MM.1S (cell line): ENCODE data around the gene C11orf86.
"Not testable (repeated sequence)": the region's sequence is repeated elsewhere in the genome, so short reads cannot be mapped to it uniquely, and the experiment has no call there.

ENCODE experiments used
- DNase-seq: peaks from one replicate; pipeline ENCODE4 v3.0.0-alpha.2; 2015
- H2AFZ ChIP-seq: fragments of 300-600 bp; sonication (generic); 2 replicates; pipeline ENCODE4 v1.6.0; 2016; ENCODE audit warnings: antibody characterized with exemption, low read length
- H3F3A ChIP-seq: fragments of 300-600 bp; sonication (generic); 2 replicates; pipeline ENCODE4 v1.6.1; 2016; ENCODE audit warnings: mild to moderate bottlenecking, antibody characterized with exemption, low read length, moderate library complexity, mixed read lengths; ENCODE audit not compliant: insufficient read depth
- H3K27ac ChIP-seq: fragments of 300-600 bp; sonication (generic); 2 replicates; pipeline ENCODE4 v1.5.1; 2016; ENCODE audit warnings: mild to moderate bottlenecking, low read length
- H3K27me3 ChIP-seq: fragments of 300-600 bp; sonication (generic); replicated peaks from 2 replicates; pipeline ENCODE4 v1.6.0; 2016; ENCODE audit warnings: low read length; ENCODE audit not compliant: insufficient read depth
- H3K36me3 ChIP-seq: fragments of 300-600 bp; sonication (generic); replicated peaks from 2 replicates; pipeline ENCODE4 v1.6.1; 2016; ENCODE audit warnings: mild to moderate bottlenecking, low read length, mixed read lengths; ENCODE audit not compliant: insufficient read depth
- H3K4me1 ChIP-seq: fragments of 300-600 bp; sonication (generic); 2 replicates; pipeline ENCODE4 v1.6.1; 2016; ENCODE audit warnings: low read length, mixed read lengths
- H3K4me2 ChIP-seq: fragments of 300-600 bp; sonication (generic); 2 replicates; pipeline ENCODE4 v1.6.0; 2016; ENCODE audit warnings: low read depth, low read length
- H3K4me3 ChIP-seq: fragments of 300-600 bp; sonication (generic); 2 replicates; pipeline ENCODE4 v1.5.1; 2016; ENCODE audit warnings: low read length, mixed read lengths
- H3K79me2 ChIP-seq: fragments of 300-600 bp; sonication (generic); 2 replicates; pipeline ENCODE4 v1.6.1; 2016; ENCODE audit warnings: mixed run types, low read length, mixed read lengths
- H3K9ac ChIP-seq: fragments of 300-600 bp; sonication (generic); 2 replicates; pipeline ENCODE4 v1.6.1; 2016; ENCODE audit warnings: low read length, mixed read lengths
- H3K9me2 ChIP-seq: fragments of 300-600 bp; sonication (generic); replicated peaks from 2 replicates; pipeline ENCODE4 v1.6.1; 2016; ENCODE audit warnings: mild to moderate bottlenecking, low read length, mixed read lengths; ENCODE audit not compliant: insufficient read depth
- H3K9me3 ChIP-seq: fragments of 300-600 bp; sonication (generic); replicated peaks from 2 replicates; pipeline ENCODE4 v1.6.1; 2016; ENCODE audit warnings: mild to moderate bottlenecking, low read length, mixed read lengths; ENCODE audit not compliant: insufficient read depth
- H4K20me1 ChIP-seq: fragments of 300-600 bp; sonication (generic); 2 replicates; pipeline ENCODE4 v1.6.1; 2016; ENCODE audit warnings: mild to moderate bottlenecking, low read length, moderate library complexity, mixed read lengths; ENCODE audit not compliant: insufficient read depth
- CTCF ChIP-seq: fragments of 300-600 bp; sonication (generic); IDR thresholded peaks from 2 replicates; pipeline ENCODE4 v1.5.1; 2016; ENCODE audit warnings: antibody characterized with exemption, low read length, mixed read lengths
- EZH2 ChIP-seq: fragments of 300-600 bp; sonication (generic); optimal IDR thresholded peaks from 2 replicates; pipeline ENCODE3; 2017; ENCODE audit warnings: low read depth, mild to moderate bottlenecking, antibody characterized with exemption, low read length, mixed read lengths
- EZH2phosphoT487 ChIP-seq: fragments of 300-600 bp; sonication (generic); IDR thresholded peaks from 2 replicates; pipeline ENCODE4 v1.6.1; 2018; ENCODE audit warnings: antibody characterized with exemption, low read length

C11orf86 gene

GRCh38 chr11:66987924-66988637 lies 13.0 kb downstream of the C11orf86 start:
- H3K4me3 ChIP-seq: no peak overlapping the region
- H3K79me2 ChIP-seq: no peaks in the 10 kb centered on the region
- TF ChIP-seq EZH2phosphoT487: no peak
- TF ChIP-seq EZH2: no peak
- no peaks in the 10 kb centered on the region for H3F3A ChIP-seq
- H3K27ac ChIP-seq: no peak overlapping the region
- no peaks in the 10 kb centered on the region for H3K9me2 ChIP-seq
- H3K4me1 ChIP-seq: no peaks in the 10 kb centered on the region
- H4K20me1 ChIP-seq: no peaks in the 10 kb centered on the region
- H3K36me3 ChIP-seq: no peaks in the 10 kb centered on the region
- H3K9me3 ChIP-seq: no peaks in the 10 kb centered on the region
- H3K9ac ChIP-seq: no peak overlapping the region
- H3K27me3 ChIP-seq: peaks cover 42% of the 10 kb centered on the region
- no peak overlapping the region for H3K4me2 ChIP-seq
- H2AFZ ChIP-seq: no peak overlapping the region
- DNase-seq: no peak

GRCh38 chr11:66988741-66989140 lies 13.6 kb downstream of the C11orf86 start:
- not testable (repeated sequence) for H3K4me1 ChIP-seq, H3K9me2 ChIP-seq, H3K27ac ChIP-seq, H3K9me3 ChIP-seq, H4K20me1 ChIP-seq, H2AFZ ChIP-seq, H3F3A ChIP-seq, DNase-seq, H3K79me2 ChIP-seq, H3K9ac ChIP-seq, H3K4me2 ChIP-seq, H3K36me3 ChIP-seq, H3K4me3 ChIP-seq
- H3K27me3 ChIP-seq: peaks cover 49% of the 10 kb centered on the region

- not testable (repeated sequence) for H3K9me2 ChIP-seq, H4K20me1 ChIP-seq, H3K4me3 ChIP-seq, H3F3A ChIP-seq, H3K27ac ChIP-seq, H2AFZ ChIP-seq, DNase-seq, H3K79me2 ChIP-seq, H3K9ac ChIP-seq, H3K4me1 ChIP-seq, H3K9me3 ChIP-seq, H3K36me3 ChIP-seq, H3K4me2 ChIP-seq
- H3K27me3 ChIP-seq: peaks cover 55% of the 10 kb centered on the region
These were observed 14.3 kb downstream of the C11orf86 start for GRCh38 chr11:66989360-66989759.

GRCh38 chr11:66992041-66992440 lies 16.9 kb downstream of the C11orf86 start:
- Histone ChIP-seq H4K20me1 (no peaks in the 10 kb centered on the region), H3F3A (no peaks in the 10 kb centered on the region), H2AFZ (no peak overlapping the region), H3K27ac (no peak overlapping the region), H3K4me2 (no peak overlapping the region), H3K79me2 (no peaks in the 10 kb centered on the region), H3K9me2 (no peaks in the 10 kb centered on the region), H3K27me3 (peaks cover 49% of the 10 kb centered on the region), H3K36me3 (no peaks in the 10 kb centered on the region), H3K9ac (no peak overlapping the region), H3K4me3 (no peak overlapping the region), H3K9me3 (no peaks in the 10 kb centered on the region), H3K4me1 (no peaks in the 10 kb centered on the region)
- no peak for DNase-seq
- no peak for TF ChIP-seq EZH2
- no peak for TF ChIP-seq CTCF
- no peak for TF ChIP-seq EZH2phosphoT487
